HG03175 (cell line): ENCODE data around the gene DNM2.

Source experiments
- ATAC-seq: cut with Tn5 transposase; IDR thresholded peaks from one replicate; pipeline ENCODE4 v1.9.1; 2021; ENCODE audit warnings: mild to moderate bottlenecking, moderate library complexity; ENCODE audit not compliant: unreplicated experiment

The DNM2 gene

DNA sequence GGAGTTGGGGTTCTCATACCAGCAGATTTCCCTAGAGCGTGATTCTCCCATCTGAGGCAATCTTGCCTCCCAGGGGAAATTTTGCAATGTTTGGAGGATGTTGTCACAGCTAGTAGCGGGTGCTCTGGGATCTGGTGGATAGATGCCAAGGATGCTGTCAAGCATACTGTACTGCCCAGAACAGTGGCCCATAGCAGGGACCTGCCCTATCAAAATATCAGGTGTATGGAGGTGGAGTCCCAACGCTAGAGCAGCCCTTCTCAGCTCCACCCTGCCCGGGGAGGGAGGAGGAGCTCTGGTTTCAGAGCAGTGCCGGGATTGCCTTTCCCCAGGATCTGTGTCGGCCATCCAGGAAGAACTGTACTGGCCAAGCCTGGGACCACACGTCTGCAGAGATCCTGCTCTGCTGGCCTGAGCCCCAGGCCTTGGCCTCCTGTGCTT, 27.5 kb upstream of the DNM2 start:
- no peak for ATAC-seq

GRCh38 chr19:10691178-10691881, 26.5 kb upstream of the DNM2 start:
- ATAC-seq: no peak

DNA sequence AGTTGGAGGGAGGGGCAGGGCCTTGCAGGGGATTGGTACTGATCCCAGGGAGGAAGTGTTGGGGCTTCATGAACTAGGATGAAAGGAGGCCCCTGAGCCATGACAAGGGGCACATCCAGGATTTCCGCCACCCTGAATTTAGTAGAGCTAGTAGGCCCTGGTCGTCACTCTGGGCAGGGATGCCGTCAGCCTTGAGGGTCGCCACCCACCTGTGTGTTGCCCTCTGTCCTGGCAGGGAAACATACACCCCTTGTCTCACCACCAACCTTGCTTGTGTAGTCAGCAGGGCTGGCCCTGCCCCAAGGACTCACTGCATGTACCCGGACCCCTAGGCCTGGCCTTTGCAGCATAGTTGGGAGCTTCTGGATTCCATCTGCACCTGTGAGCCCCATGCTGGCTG, 26.0 kb upstream of the DNM2 start:
- no peak for ATAC-seq

- ATAC-seq: no peak
Measured at GRCh38 chr19:10692673-10693264, 25.1 kb upstream of the DNM2 start.

GRCh38 chr19:10694706-10695307, 23.1 kb upstream of the DNM2 start:
- no peak for ATAC-seq

GRCh38 chr19:10695401-10696398, 22.2 kb upstream of the DNM2 start:
- peak; percentile 75 for ATAC-seq

DNA sequence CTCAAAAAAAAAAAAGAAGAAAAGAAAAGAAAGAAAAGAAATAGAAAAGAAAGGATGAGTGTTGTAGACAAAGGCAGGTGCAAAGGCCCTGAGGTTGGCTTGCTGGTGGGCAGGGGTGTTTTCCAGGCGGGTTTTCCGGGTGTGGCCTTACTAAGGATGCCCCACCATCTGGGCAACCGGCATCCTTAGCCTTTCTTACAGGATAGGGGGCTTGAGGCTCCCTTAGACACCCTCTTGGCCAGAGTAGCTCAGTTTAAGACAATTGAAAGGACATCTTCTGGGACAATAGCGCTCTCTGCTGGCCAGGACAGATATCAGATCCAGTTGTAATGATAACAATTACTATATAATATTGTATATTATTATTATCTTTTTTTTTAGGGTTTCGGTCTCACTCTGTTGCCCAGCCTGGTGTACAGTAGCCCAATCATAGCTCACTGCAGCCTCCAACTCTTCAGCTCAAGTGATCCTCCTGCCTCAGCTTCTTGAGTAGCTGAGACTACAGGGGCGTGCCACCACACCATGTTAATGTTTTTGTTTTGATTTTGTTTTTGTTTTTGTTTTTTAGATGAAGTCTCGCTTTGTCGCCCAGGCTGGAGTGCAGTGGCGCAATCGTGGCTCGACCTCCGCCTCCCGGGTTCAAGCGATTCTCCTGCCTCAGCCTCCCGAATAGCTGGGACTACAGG, 18.1 kb upstream of the DNM2 start:
- no peak for ATAC-seq

- no peak for ATAC-seq
Measured at GRCh38 chr19:10701955-10702525, 15.8 kb upstream of the DNM2 start.

DNA sequence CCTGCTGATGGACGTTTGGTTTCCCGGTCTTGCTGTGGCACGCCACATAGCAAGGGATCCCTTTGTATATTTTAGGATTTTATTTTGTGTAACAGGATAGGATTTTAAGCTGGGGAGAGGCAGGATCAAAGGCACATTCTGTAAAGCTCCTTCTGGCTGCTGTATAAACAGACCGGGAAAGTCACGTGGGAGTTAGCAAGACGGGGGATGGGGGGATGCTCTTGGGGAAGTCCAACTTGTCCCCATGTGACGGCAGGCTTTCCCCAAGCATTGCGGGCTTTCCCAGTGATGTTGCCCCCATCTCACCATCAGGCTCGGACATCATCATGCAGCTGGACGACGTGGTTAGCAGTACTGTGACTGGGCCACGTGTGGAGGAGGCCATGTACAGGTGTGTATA, 10.9 kb upstream of the DNM2 start:
- no peak for ATAC-seq

GRCh38 chr19:10707440-10707839, 10.4 kb upstream of the DNM2 start:
- no peak for ATAC-seq

GRCh38 chr19:10708291-10708690, 9.6 kb upstream of the DNM2 start:
- no peak for ATAC-seq

DNA sequence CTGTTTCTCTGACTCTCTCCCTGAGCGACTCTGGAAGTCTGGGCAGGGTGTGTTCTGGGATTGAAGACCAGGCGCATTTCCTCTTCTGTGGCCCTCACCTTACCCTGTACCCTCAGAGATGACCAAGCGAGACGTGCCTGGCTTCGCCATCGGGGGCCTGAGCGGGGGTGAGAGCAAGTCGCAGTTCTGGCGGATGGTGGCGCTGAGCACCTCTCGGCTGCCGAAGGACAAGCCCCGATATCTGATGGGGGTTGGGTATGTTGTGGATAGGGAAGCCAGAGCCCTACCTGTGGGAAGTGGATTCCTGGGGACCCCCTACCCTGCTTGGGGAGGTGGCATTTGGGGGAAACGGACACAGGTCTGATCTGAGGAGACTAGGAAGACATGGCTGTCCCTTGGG, 5.8 kb upstream of the DNM2 start:
- no peak for ATAC-seq

GRCh38 chr19:10712754-10713153, 5.1 kb upstream of the DNM2 start:
- ATAC-seq: no peak

DNA sequence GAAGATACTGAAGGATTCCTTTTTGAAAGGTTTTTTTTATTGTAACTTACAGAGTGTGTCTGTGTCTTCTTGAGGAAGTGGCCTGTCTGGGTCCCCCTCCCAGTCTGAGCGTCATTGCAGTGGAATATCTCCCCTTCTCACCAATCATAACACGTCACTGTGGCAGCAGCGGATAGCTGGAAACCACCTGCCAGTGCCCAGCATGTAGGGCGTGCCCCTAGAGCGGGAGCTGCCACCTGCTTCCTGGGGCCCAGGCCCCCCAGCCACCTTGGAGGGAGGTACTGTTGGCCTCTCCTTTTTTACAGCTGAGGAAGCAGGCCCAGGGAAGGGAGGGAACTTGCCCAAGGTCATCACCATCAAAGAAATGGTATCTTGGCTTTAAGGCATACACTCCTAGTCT, 4.6 kb upstream of the DNM2 start:
- ATAC-seq: no peak

DNA sequence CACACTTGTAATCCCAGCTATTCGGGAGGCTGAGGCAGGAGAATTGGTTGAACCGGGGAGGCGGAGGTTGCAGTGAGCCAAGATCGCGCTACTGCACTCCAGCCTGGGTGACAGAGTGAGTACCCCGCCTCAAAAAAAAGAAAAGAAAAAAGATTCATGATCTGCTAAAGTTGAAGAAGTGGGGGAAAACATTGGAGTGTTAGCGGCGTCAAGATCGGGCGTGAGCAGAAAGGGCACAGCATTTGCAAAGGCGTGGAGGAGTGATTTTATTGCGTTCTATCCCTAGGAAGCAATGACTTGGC, 874 bp upstream of the DNM2 start:
- ATAC-seq: no peak

DNA sequence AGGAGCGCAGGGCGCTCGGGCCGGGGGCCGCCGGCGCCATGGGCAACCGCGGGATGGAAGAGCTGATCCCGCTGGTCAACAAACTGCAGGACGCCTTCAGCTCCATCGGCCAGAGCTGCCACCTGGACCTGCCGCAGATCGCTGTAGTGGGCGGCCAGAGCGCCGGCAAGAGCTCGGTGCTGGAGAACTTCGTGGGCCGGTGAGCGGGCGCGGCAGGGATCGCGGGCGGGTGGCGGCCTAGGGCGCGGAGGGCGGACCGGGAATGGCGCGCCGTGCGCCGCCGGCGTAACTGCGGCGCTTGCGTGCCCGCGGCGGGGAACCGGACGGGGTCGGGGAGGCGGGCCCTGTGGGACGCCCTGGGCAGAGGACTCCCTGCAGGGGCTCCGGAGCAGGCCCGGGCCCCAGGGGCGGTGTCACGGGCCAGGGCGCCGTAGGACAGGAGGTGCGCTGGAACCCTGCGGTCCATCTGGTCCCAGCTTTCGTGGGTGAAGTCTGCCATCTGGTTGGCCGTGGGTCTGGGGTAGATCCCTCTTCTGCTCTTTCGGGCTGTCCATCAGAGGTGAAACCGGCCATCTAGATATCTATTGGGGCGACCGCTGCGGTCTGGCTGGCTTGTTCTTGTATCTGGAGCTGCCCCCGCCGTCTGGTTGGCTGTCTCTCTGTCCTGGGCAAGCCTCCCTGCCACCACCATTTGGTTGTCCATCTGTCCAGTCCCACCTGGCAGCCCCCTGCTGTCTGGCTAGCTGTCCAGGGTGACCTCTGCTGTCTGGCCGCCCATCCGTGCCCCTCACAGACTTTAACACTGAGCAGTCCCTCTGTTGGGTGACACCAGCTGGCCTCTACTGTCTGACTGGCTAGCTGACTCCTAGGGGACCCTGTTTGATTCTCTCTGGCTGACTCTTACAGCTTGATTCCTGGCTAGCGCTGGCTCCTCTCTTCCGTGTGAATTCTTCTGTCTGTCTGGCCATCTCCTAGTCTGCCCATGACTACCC, 622 bp downstream of the DNM2 start:
- ATAC-seq: peak; percentile 5

GRCh38 chr19:10719466-10719961, 1.6 kb downstream of the DNM2 start:
- ATAC-seq: no peak

DNA sequence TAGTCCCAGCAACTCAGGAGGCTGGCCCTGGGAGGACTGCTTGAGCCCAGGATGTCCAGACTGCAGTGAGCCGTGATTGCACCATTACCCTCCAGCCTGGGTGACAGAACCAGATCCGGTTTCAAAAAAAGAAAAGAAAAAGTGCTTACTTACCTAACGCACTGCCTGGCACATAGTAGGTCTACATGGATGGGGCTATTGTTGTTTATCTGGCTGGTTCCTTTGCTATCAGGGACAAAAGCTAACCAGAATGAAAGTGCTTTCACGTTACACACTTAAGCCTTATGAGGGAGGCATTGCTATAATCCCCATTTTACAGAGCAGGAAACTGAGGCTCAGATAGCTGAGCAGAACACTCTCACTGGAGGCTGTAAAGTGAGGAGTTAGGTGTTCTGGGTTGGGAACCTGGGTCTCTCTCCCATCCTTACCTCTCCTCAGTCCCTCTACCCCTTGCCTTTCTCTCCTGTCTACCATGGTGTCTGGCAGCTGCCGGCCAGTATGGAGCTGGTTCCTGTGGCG, 2.8 kb downstream of the DNM2 start:
- ATAC-seq: no peak

GRCh38 chr19:10723591-10723990, 5.7 kb downstream of the DNM2 start:
- ATAC-seq: no peak
